DOHH2 (cell line): Measurements from ENCODE around the gene GCSAM.

Source experiments
- H3F3A ChIP-seq: fragments of 200-600 bp; sonication (generic), shearing (Covaris generic); 2 replicates; pipeline ENCODE4 v1.6.0; 2016; ENCODE audit warnings: antibody characterized with exemption, mild to moderate bottlenecking; ENCODE audit not compliant: control insufficient read depth, insufficient read depth
- H3K27ac ChIP-seq: fragments of 200-600 bp; sonication (generic); 2 replicates; pipeline ENCODE4 v1.5.1; 2014; ENCODE audit warnings: low read depth, mild to moderate bottlenecking, low read length, moderate library complexity
- H3K27me3 ChIP-seq: fragments of 200-600 bp; sonication (generic); 2 replicates; pipeline ENCODE4 v1.6.1; 2014; ENCODE audit warnings: mild to moderate bottlenecking, low read length, mixed read lengths; ENCODE audit not compliant: control insufficient read depth
- H3K36me3 ChIP-seq: fragments of 200-600 bp; sonication (generic); 2 replicates; pipeline ENCODE4 v1.6.1; 2014; ENCODE audit warnings: mild to moderate bottlenecking, low read length, moderate library complexity, mixed read lengths; ENCODE audit not compliant: control insufficient read depth
- H3K4me1 ChIP-seq: fragments of 200-600 bp; sonication (generic); 2 replicates; pipeline ENCODE4 v1.6.1; 2014; ENCODE audit warnings: mild to moderate bottlenecking, low read length, mixed read lengths; ENCODE audit not compliant: control insufficient read depth
- H3K4me2 ChIP-seq: fragments of 200-600 bp; sonication (generic); 2 replicates; pipeline ENCODE4 v1.6.0; 2014; ENCODE audit warnings: mild to moderate bottlenecking, low read length, moderate library complexity
- H3K4me3 ChIP-seq: fragments of 200-600 bp; sonication (generic); 2 replicates; pipeline ENCODE4 v1.5.1; 2014; ENCODE audit warnings: mild to moderate bottlenecking, low read length, mixed read lengths
- H3K79me2 ChIP-seq: fragments of 200-600 bp; sonication (generic); 2 replicates; pipeline ENCODE4 v1.6.1; 2014; ENCODE audit warnings: mild to moderate bottlenecking, low read length, mixed read lengths; ENCODE audit not compliant: control insufficient read depth
- H3K9me2 ChIP-seq: fragments of 200-600 bp; sonication (generic); replicated peaks from 2 replicates; pipeline ENCODE4 v1.6.1; 2014; ENCODE audit warnings: mild to moderate bottlenecking, low read length, mixed read lengths; ENCODE audit not compliant: control insufficient read depth
- H3K9me3 ChIP-seq: fragments of 200-600 bp; sonication (generic); 2 replicates; pipeline ENCODE4 v1.6.1; 2014; ENCODE audit warnings: antibody characterized with exemption, low read length, mixed read lengths; ENCODE audit not compliant: control insufficient read depth, insufficient read depth
- H4K20me1 ChIP-seq: fragments of 200-600 bp; sonication (generic); 2 replicates; pipeline ENCODE4 v1.6.0; 2014; ENCODE audit warnings: low read depth, mild to moderate bottlenecking, antibody characterized with exemption, low read length, moderate library complexity; ENCODE audit not compliant: control insufficient read depth, insufficient read depth
- CTCF ChIP-seq: fragments of 200-600 bp; sonication (generic); IDR thresholded peaks from one replicate; pipeline ENCODE4 v1.5.1; 2014; ENCODE audit warnings: antibody characterized with exemption, mild to moderate bottlenecking, low read depth, low read length; ENCODE audit not compliant: poor library complexity, severe bottlenecking
- EZH2phosphoT487 ChIP-seq: fragments of 200-600 bp; sonication (generic); IDR thresholded peaks from 2 replicates; pipeline ENCODE4 v1.6.1; 2017; ENCODE audit warnings: borderline replicate concordance, mild to moderate bottlenecking, antibody characterized with exemption, low read length, moderate library complexity, mixed read lengths

The GCSAM gene

GRCh38 chr3:112086875-112087524 is 46.0 kb downstream of the GCSAM start:
- no peaks in the 10 kb centered on the region for H3K27me3 ChIP-seq
- no peaks in the 10 kb centered on the region for H3K9me2 ChIP-seq
- H3K4me3 ChIP-seq: peak overlapping the region; percentile 85
- no peak for TF ChIP-seq CTCF
- no peak for TF ChIP-seq EZH2phosphoT487
- H3F3A ChIP-seq: peaks cover 9% of the 10 kb centered on the region; the same call in 1 of the 2 replicates
- H3K9me3 ChIP-seq: no peaks in the 10 kb centered on the region
- peaks cover 59% of the 10 kb centered on the region for H3K4me1 ChIP-seq
- no peaks in the 10 kb centered on the region for H3K36me3 ChIP-seq
- no peaks in the 10 kb centered on the region for H4K20me1 ChIP-seq
- peak overlapping the region; percentile 92 for H3K4me2 ChIP-seq
- no peak overlapping the region for H3K27ac ChIP-seq
- peaks cover 40% of the 10 kb centered on the region for H3K79me2 ChIP-seq

- Histone ChIP-seq H3K4me1 (peaks cover 52% of the 10 kb centered on the region), H3K4me3 (peak within 1 kb of the TSS; percentile 85), H3F3A (peaks cover 9% of the 10 kb centered on the region; the same call in 1 of the 2 replicates), H3K79me2 (peaks cover 34% of the 10 kb centered on the region), H3K27me3 (no peaks in the 10 kb centered on the region), H3K9me2 (no peaks in the 10 kb centered on the region), H3K27ac (no peak within 1 kb of the TSS), H3K36me3 (no peaks in the 10 kb centered on the region), H3K9me3 (no peaks in the 10 kb centered on the region), H3K4me2 (peak within 1 kb of the TSS; percentile 92), H4K20me1 (no peaks in the 10 kb centered on the region)
- TF ChIP-seq EZH2phosphoT487 (no peak), CTCF (peak; percentile 28)
These were observed 46.8 kb downstream of the GCSAM start, which contains the start of gene C3orf52 for GRCh38 chr3:112086076-112086854. C3orf52 (plus strand) TSS chr3:112086389; CDS start chr3:112086408, 19 bp downstream.

GRCh38 chr3:112085735-112086075 is 47.3 kb downstream of the GCSAM start:
- Histone ChIP-seq H3F3A (peaks cover 9% of the 10 kb centered on the region; the same call in 1 of the 2 replicates), H3K9me2 (no peaks in the 10 kb centered on the region), H3K36me3 (no peaks in the 10 kb centered on the region), H4K20me1 (no peaks in the 10 kb centered on the region), H3K4me1 (peaks cover 47% of the 10 kb centered on the region), H3K27ac (no peak overlapping the region), H3K4me2 (peak overlapping the region; percentile 92), H3K9me3 (no peaks in the 10 kb centered on the region), H3K4me3 (peak overlapping the region; percentile 85), H3K79me2 (peaks cover 28% of the 10 kb centered on the region), H3K27me3 (no peaks in the 10 kb centered on the region)
- TF ChIP-seq CTCF (no peak), EZH2phosphoT487 (no peak)
